Stimulated activated memory B cell treated with anti-CD40 and anti-IgM and Interleukin-4, amounts not matched to agents 10 μg/mL and 1 μg/mL and 100 μg/mL, for 72 hours (primary cell): ENCODE data around the gene COL15A1.

Experiments used
- ATAC-seq: fragments of 150-1000 bp; cut with Tn5 transposase; 2 replicates; pipeline ENCODE4 v1.10.0; 2021
- H3K27ac Mint-ChIP-seq: one replicate; pipeline ENCODE4 v1.8.0; 2022; ENCODE audit warnings: mild to moderate bottlenecking, mixed read lengths
- H3K27me3 Mint-ChIP-seq: one replicate; pipeline ENCODE4 v1.8.0; 2022; ENCODE audit warnings: mixed read lengths
- H3K36me3 Mint-ChIP-seq: one replicate; pipeline ENCODE4 v1.8.0; 2022; ENCODE audit warnings: mixed read lengths
- H3K4me1 Mint-ChIP-seq: one replicate; pipeline ENCODE4 v1.8.0; 2022; ENCODE audit warnings: mixed read lengths
- H3K4me3 Mint-ChIP-seq: one replicate; pipeline ENCODE4 v1.8.0; 2022; ENCODE audit warnings: mild to moderate bottlenecking, moderate library complexity, mixed read lengths
- H3K9me3 Mint-ChIP-seq: one replicate; pipeline ENCODE4 v1.8.0; 2022; ENCODE audit warnings: mixed read lengths

Gene COL15A1

GRCh38 chr9:99103054-99103895, 159.6 kb downstream of the COL15A1 start:
- no peaks in the 10 kb centered on the region for H3K27me3 Mint-ChIP-seq
- peaks cover 41% of the 10 kb centered on the region for H3K4me1 Mint-ChIP-seq
- no peak for ATAC-seq
- no peaks in the 10 kb centered on the region for H3K36me3 Mint-ChIP-seq
- H3K4me3 Mint-ChIP-seq: peak overlapping the region; percentile 89
- peaks cover 2% of the 10 kb centered on the region for H3K9me3 Mint-ChIP-seq
- H3K27ac Mint-ChIP-seq: peak overlapping the region; percentile 81

- ATAC-seq: no peak
- Mint-ChIP-seq H3K27me3 (no peaks in the 10 kb centered on the region), H3K9me3 (peaks cover 2% of the 10 kb centered on the region), H3K4me1 (peaks cover 48% of the 10 kb centered on the region), H3K36me3 (no peaks in the 10 kb centered on the region), H3K4me3 (peak overlapping the region; percentile 89), H3K27ac (peak overlapping the region; percentile 81)
These were observed 160.3 kb downstream of the COL15A1 start for GRCh38 chr9:99103901-99104458.

- Mint-ChIP-seq H3K36me3 (no peaks in the 10 kb centered on the region), H3K4me3 (peak within 1 kb of the TSS; percentile 89), H3K4me1 (peaks cover 54% of the 10 kb centered on the region), H3K27me3 (no peaks in the 10 kb centered on the region), H3K27ac (peak within 1 kb of the TSS; percentile 81), H3K9me3 (peaks cover 2% of the 10 kb centered on the region)
- peak; percentile 96 for ATAC-seq
These were observed 160.9 kb downstream of the COL15A1 start, which contains the start of gene TGFBR1 for GRCh38 chr9:99104459-99105151. TGFBR1 (plus strand) TSS chr9:99105113; CDS start chr9:99105206, 93 bp downstream.

- Mint-ChIP-seq H3K4me3 (peak overlapping the region; percentile 81), H3K27ac (peak overlapping the region; percentile 81), H3K36me3 (no peaks in the 10 kb centered on the region), H3K27me3 (no peaks in the 10 kb centered on the region), H3K4me1 (peaks cover 60% of the 10 kb centered on the region), H3K9me3 (no peaks in the 10 kb centered on the region)
- ATAC-seq: peak; percentile 71
These were observed 161.7 kb downstream of the COL15A1 start for GRCh38 chr9:99105152-99106043.

- peak overlapping the region; percentile 81 for H3K27ac Mint-ChIP-seq
- no peaks in the 10 kb centered on the region for H3K9me3 Mint-ChIP-seq
- H3K36me3 Mint-ChIP-seq: no peaks in the 10 kb centered on the region
- H3K4me1 Mint-ChIP-seq: peaks cover 63% of the 10 kb centered on the region
- no peaks in the 10 kb centered on the region for H3K27me3 Mint-ChIP-seq
- H3K4me3 Mint-ChIP-seq: peak overlapping the region; percentile 81
- no peak for ATAC-seq
These were observed 162.3 kb downstream of the COL15A1 start for GRCh38 chr9:99106044-99106375.

GRCh38 chr9:99107421-99107820, 163.7 kb downstream of the COL15A1 start:
- peaks cover 9% of the 10 kb centered on the region for H3K36me3 Mint-ChIP-seq
- ATAC-seq: no peak
- H3K27ac Mint-ChIP-seq: peak overlapping the region; percentile 11
- peaks cover 73% of the 10 kb centered on the region for H3K4me1 Mint-ChIP-seq
- peak overlapping the region; percentile 60 for H3K4me3 Mint-ChIP-seq
- H3K9me3 Mint-ChIP-seq: no peaks in the 10 kb centered on the region
- H3K27me3 Mint-ChIP-seq: no peaks in the 10 kb centered on the region

- Mint-ChIP-seq H3K4me3 (no peak overlapping the region), H3K9me3 (no peaks in the 10 kb centered on the region), H3K36me3 (peaks cover 13% of the 10 kb centered on the region), H3K27me3 (no peaks in the 10 kb centered on the region), H3K27ac (peak overlapping the region; percentile 46), H3K4me1 (peaks cover 80% of the 10 kb centered on the region)
- ATAC-seq: no peak
These were observed 164.4 kb downstream of the COL15A1 start for GRCh38 chr9:99108131-99108530.

- Mint-ChIP-seq H3K27ac (peak overlapping the region; percentile 46), H3K27me3 (no peaks in the 10 kb centered on the region), H3K9me3 (no peaks in the 10 kb centered on the region), H3K36me3 (peaks cover 13% of the 10 kb centered on the region), H3K4me3 (no peak overlapping the region), H3K4me1 (peaks cover 79% of the 10 kb centered on the region)
- no peak for ATAC-seq
These were observed 165.8 kb downstream of the COL15A1 start for GRCh38 chr9:99109522-99109921.

GRCh38 chr9:99112750-99113413, 169.2 kb downstream of the COL15A1 start:
- H3K36me3 Mint-ChIP-seq: peaks cover 13% of the 10 kb centered on the region
- ATAC-seq: peak; percentile 72
- H3K4me1 Mint-ChIP-seq: peaks cover 76% of the 10 kb centered on the region
- peak overlapping the region; percentile 33 for H3K27ac Mint-ChIP-seq
- H3K4me3 Mint-ChIP-seq: peak overlapping the region; percentile 30
- H3K9me3 Mint-ChIP-seq: no peaks in the 10 kb centered on the region
- no peaks in the 10 kb centered on the region for H3K27me3 Mint-ChIP-seq

GRCh38 chr9:99113414-99114048, 169.8 kb downstream of the COL15A1 start:
- H3K27ac Mint-ChIP-seq: peak overlapping the region; percentile 33
- no peaks in the 10 kb centered on the region for H3K9me3 Mint-ChIP-seq
- peak overlapping the region; percentile 30 for H3K4me3 Mint-ChIP-seq
- peaks cover 70% of the 10 kb centered on the region for H3K4me1 Mint-ChIP-seq
- H3K27me3 Mint-ChIP-seq: no peaks in the 10 kb centered on the region
- no peak for ATAC-seq
- H3K36me3 Mint-ChIP-seq: peaks cover 13% of the 10 kb centered on the region

GRCh38 chr9:99114049-99114440, 170.3 kb downstream of the COL15A1 start:
- H3K27ac Mint-ChIP-seq: no peak overlapping the region
- peaks cover 17% of the 10 kb centered on the region for H3K36me3 Mint-ChIP-seq
- peaks cover 70% of the 10 kb centered on the region for H3K4me1 Mint-ChIP-seq
- no peak for ATAC-seq
- no peaks in the 10 kb centered on the region for H3K9me3 Mint-ChIP-seq
- no peaks in the 10 kb centered on the region for H3K27me3 Mint-ChIP-seq
- no peak overlapping the region for H3K4me3 Mint-ChIP-seq

GRCh38 chr9:99114846-99115500, 171.3 kb downstream of the COL15A1 start:
- Mint-ChIP-seq H3K4me1 (peaks cover 72% of the 10 kb centered on the region), H3K36me3 (peaks cover 17% of the 10 kb centered on the region), H3K9me3 (no peaks in the 10 kb centered on the region), H3K27ac (no peak overlapping the region), H3K4me3 (no peak overlapping the region), H3K27me3 (no peaks in the 10 kb centered on the region)
- no peak for ATAC-seq

- Mint-ChIP-seq H3K27ac (no peak overlapping the region), H3K4me3 (no peak overlapping the region), H3K4me1 (peaks cover 75% of the 10 kb centered on the region), H3K9me3 (no peaks in the 10 kb centered on the region), H3K36me3 (peaks cover 19% of the 10 kb centered on the region), H3K27me3 (no peaks in the 10 kb centered on the region)
- no peak for ATAC-seq
These were observed 172.3 kb downstream of the COL15A1 start for GRCh38 chr9:99116003-99116411.
